ENCODE data around the gene NDOR1.

Gene NDOR1

DNA sequence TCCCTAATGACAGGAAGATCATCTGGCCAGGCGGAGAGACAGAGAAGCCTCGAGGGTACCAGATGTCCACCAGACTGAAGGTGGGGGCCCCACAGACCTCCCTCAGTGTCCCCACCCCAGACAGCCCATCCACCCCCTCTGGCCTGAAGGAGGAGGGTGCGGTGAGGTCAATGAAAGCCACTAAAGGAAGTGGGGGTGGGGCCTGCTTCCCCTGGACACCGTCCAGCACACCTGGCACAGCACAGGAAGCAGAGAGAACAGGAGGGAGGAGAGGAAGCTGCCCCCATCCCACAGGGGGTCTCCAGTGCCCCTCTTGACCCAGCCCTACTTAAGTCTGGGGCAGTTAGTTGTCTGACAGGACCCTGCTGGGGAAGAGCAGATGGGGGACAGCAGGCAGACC, 46.9 kb upstream of the NDOR1 start:
- TF ChIP-seq EZH2 (IDR thresholded peaks at IDR 0.05; ENCODE audit: borderline replicate concordance, low read length) = no peak
- TF ChIP-seq, protein P1, sequence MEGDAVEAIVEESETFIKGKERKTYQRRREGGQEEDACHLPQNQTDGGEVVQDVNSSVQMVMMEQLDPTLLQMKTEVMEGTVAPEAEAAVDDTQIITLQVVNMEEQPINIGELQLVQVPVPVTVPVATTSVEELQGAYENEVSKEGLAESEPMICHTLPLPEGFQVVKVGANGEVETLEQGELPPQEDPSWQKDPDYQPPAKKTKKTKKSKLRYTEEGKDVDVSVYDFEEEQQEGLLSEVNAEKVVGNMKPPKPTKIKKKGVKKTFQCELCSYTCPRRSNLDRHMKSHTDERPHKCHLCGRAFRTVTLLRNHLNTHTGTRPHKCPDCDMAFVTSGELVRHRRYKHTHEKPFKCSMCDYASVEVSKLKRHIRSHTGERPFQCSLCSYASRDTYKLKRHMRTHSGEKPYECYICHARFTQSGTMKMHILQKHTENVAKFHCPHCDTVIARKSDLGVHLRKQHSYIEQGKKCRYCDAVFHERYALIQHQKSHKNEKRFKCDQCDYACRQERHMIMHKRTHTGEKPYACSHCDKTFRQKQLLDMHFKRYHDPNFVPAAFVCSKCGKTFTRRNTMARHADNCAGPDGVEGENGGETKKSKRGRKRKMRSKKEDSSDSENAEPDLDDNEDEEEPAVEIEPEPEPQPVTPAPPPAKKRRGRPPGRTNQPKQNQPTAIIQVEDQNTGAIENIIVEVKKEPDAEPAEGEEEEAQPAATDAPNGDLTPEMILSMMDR (IDR thresholded peaks at IDR 0.05; ENCODE audit: low read length) = no peak
- H3K9me2 ChIP-seq (ENCODE audit: low read depth, low read length) = no peaks in the 10 kb centered on the region
- no peak overlapping the region for H3K9ac ChIP-seq (ENCODE audit: low read length)
- H3K36me3 ChIP-seq (ENCODE audit: insufficient read depth, low read length) = no peaks in the 10 kb centered on the region
- no peaks in the 10 kb centered on the region for H3F3A ChIP-seq (ENCODE audit: insufficient read depth, low read length)
- H3K9me3 ChIP-seq (ENCODE audit: low read length) = no peaks in the 10 kb centered on the region
- H2AFZ ChIP-seq (ENCODE audit: low read length) = no peak overlapping the region
- H3K27ac ChIP-seq (ENCODE audit: low read depth, low read length, poor library complexity, severe bottlenecking) = no peak overlapping the region
- no peak overlapping the region for H3K4me3 ChIP-seq (ENCODE audit: low read depth, low read length, poor library complexity, severe bottlenecking)
- H3K4me2 ChIP-seq (ENCODE audit: low read length) = no peak overlapping the region
- no peaks in the 10 kb centered on the region for H4K20me1 ChIP-seq (ENCODE audit: insufficient read depth, low read length)
- H3K27me3 ChIP-seq (ENCODE audit: insufficient read depth, low read length) = peaks cover 23% of the 10 kb centered on the region
- peaks cover 7% of the 10 kb centered on the region for H3K4me1 ChIP-seq (ENCODE audit: insufficient read depth, low read length, severe bottlenecking)
- H3K79me2 ChIP-seq (ENCODE audit: insufficient read depth, low read length) = no peaks in the 10 kb centered on the region

DNA sequence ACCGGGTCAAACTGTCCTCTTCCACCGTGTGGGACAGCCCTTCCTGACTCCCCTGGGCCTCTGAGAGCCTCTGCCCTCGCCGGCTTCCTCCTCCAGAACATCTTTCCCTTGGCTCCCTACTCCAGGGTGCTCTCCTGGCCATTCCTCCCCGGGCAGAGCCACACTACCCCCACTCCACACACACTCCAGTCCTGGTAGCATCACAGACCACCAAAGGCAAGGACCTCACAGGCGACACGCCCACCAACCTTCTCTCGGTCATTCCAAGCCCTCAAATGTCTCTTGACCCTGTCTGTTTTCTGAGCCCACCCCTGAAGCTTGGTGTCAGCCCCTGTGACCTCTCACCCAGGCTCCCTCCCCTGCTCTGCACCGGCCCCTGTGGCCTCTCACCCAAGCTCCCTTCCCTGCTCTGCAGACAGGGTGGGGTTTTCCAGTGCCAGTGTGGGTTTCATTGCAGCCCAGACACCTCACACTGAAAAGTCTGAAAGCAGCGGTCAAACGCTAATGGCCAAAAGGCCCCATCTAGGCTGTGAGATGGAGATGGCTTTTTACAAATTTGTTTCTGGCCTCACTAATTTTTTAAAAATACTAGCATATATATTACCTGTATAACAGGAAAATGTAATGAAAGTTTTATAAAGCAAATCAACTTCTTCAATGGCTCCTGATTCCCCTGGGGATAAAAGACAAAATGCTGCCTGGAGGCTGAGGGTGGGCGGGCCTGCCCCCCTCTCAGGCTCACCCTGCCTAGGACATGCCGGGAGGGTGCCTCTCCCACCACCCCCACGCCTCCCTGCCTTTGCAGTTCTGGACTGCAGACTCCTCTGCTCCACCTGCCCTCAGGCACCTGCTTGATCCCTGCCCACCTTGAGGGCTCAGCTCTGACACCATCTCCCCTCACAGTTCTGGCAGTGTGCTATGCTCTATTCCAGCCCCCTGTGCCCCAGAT, 46.1 kb upstream of the NDOR1 start:
- TF ChIP-seq, protein P1 (IDR thresholded peaks at IDR 0.05; ENCODE audit: low read length) = no peak
- TF ChIP-seq EZH2 (IDR thresholded peaks at IDR 0.05; ENCODE audit: borderline replicate concordance, low read length) = no peak
- H3K9ac ChIP-seq (ENCODE audit: low read length) = no peak overlapping the region
- no peak overlapping the region for H2AFZ ChIP-seq (ENCODE audit: low read length)
- no peak overlapping the region for H3K4me2 ChIP-seq (ENCODE audit: low read length)
- H3K9me2 ChIP-seq (ENCODE audit: low read depth, low read length) = no peaks in the 10 kb centered on the region
- peaks cover 7% of the 10 kb centered on the region for H3K4me1 ChIP-seq (ENCODE audit: insufficient read depth, low read length, severe bottlenecking)
- no peaks in the 10 kb centered on the region for H4K20me1 ChIP-seq (ENCODE audit: insufficient read depth, low read length)
- H3K27ac ChIP-seq (ENCODE audit: low read depth, low read length, poor library complexity, severe bottlenecking) = no peak overlapping the region
- peaks cover 23% of the 10 kb centered on the region for H3K27me3 ChIP-seq (ENCODE audit: insufficient read depth, low read length)
- no peak overlapping the region for H3K4me3 ChIP-seq (ENCODE audit: low read depth, low read length, poor library complexity, severe bottlenecking)
- H3K9me3 ChIP-seq (ENCODE audit: low read length) = no peaks in the 10 kb centered on the region
- H3K79me2 ChIP-seq (ENCODE audit: insufficient read depth, low read length) = no peaks in the 10 kb centered on the region
- H3F3A ChIP-seq (ENCODE audit: insufficient read depth, low read length) = no peaks in the 10 kb centered on the region
- H3K36me3 ChIP-seq (ENCODE audit: insufficient read depth, low read length) = no peaks in the 10 kb centered on the region

DNA sequence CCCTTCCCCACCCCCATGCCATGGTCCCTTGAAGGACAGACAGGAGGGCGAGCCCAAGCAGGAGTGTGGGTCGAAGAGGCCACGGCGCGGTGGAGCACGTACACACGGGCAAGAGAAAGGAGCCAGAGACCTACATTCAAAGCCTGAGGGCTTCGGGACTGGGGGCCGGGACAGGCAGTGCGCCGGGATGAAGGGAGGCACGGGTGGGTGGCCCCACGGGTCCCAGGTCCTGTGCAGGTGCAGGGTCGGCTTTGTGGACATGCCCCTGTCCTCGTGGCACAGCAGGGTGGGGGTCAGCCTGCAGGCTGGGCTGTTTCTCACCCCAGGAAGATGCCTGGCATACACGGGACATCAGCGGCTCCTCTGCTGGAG, 45.5 kb upstream of the NDOR1 start:
- H3K4me2 ChIP-seq (ENCODE audit: low read length) = no peak overlapping the region

More for the DNA sequence above, 45.5 kb upstream of the NDOR1 start:
- no peak overlapping the region for H3K27ac ChIP-seq (ENCODE audit: low read depth, low read length, poor library complexity, severe bottlenecking)
- peaks cover 7% of the 10 kb centered on the region for H3K4me1 ChIP-seq (ENCODE audit: insufficient read depth, low read length, severe bottlenecking)
- no peak overlapping the region for H3K4me3 ChIP-seq (ENCODE audit: low read depth, low read length, poor library complexity, severe bottlenecking)
- TF ChIP-seq, protein P1 (IDR thresholded peaks at IDR 0.05; ENCODE audit: low read length) = no peak
- no peak for TF ChIP-seq EZH2 (IDR thresholded peaks at IDR 0.05; ENCODE audit: borderline replicate concordance, low read length)
- no peak overlapping the region for H3K9ac ChIP-seq (ENCODE audit: low read length)
- H2AFZ ChIP-seq (ENCODE audit: low read length) = no peak overlapping the region
- no peaks in the 10 kb centered on the region for H3K9me3 ChIP-seq (ENCODE audit: low read length)
- H3K79me2 ChIP-seq (ENCODE audit: insufficient read depth, low read length) = no peaks in the 10 kb centered on the region
- H3K27me3 ChIP-seq (ENCODE audit: insufficient read depth, low read length) = peaks cover 23% of the 10 kb centered on the region
- no peaks in the 10 kb centered on the region for H3K36me3 ChIP-seq (ENCODE audit: insufficient read depth, low read length)
- H4K20me1 ChIP-seq (ENCODE audit: insufficient read depth, low read length) = no peaks in the 10 kb centered on the region
- no peaks in the 10 kb centered on the region for H3F3A ChIP-seq (ENCODE audit: insufficient read depth, low read length)
- H3K9me2 ChIP-seq (ENCODE audit: low read depth, low read length) = no peaks in the 10 kb centered on the region

Measured in OCI-LY1 (cell line).